HUES6 (cell line): Measurements from ENCODE around the gene CPT2.

ENCODE experiments used
- H3K27ac ChIP-seq: 2 replicates; pipeline ENCODE4 v1.7.0; 2013; ENCODE audit warnings: low read depth, mild to moderate bottlenecking, low read length, inconsistent platforms
- H3K27me3 ChIP-seq: 2 replicates; pipeline ENCODE4 v1.6.1; 2013; ENCODE audit warnings: low read length; ENCODE audit not compliant: control insufficient read depth, insufficient read depth
- H3K36me3 ChIP-seq: 2 replicates; pipeline ENCODE4 v1.6.1; 2013; ENCODE audit warnings: low read length; ENCODE audit not compliant: control insufficient read depth, insufficient read depth
- H3K4me1 ChIP-seq: 2 replicates; pipeline ENCODE4 v1.6.1; 2013; ENCODE audit warnings: low read length; ENCODE audit not compliant: control insufficient read depth, insufficient read depth
- H3K4me3 ChIP-seq: 2 replicates; pipeline ENCODE4 v1.5.1; 2013; ENCODE audit warnings: low read depth, low read length
- H3K9ac ChIP-seq: one replicate; pipeline ENCODE4 v1.6.1; 2013; ENCODE audit warnings: mild to moderate bottlenecking, low read length
- H3K9me3 ChIP-seq: 2 replicates; pipeline ENCODE4 v1.6.1; 2013; ENCODE audit warnings: low read depth, low read length; ENCODE audit not compliant: control insufficient read depth, insufficient read depth

Gene CPT2

DNA sequence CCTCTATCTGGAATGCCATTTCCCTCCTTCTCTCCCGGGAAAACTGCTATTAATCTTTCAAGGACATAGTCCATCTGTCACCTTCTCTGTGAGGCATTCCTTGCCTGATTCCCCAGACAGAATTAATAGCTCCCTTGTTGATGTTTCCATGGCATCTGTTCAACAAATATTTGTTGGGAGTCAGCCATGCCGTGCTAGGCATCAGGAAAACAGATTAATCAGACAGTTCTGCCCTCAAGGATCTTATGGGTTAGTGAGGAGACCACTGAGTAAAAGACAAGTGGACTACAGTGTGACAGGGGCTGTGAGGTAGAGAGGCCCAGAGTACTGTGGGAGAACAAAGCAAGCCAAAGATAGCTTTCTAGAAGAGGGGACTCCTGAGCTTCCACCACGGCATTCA lies 53.1 kb downstream of the CPT2 start:
- H3K4me1 ChIP-seq, result no peaks in the 10 kb centered on the region
- no peak overlapping the region for H3K4me3 ChIP-seq
- no peaks in the 10 kb centered on the region for H3K9me3 ChIP-seq
- H3K27me3 ChIP-seq, result no peaks in the 10 kb centered on the region
- peaks cover 97% of the 10 kb centered on the region for H3K36me3 ChIP-seq
- H3K27ac ChIP-seq, result no peak overlapping the region
- H3K9ac ChIP-seq, result no peak overlapping the region

DNA sequence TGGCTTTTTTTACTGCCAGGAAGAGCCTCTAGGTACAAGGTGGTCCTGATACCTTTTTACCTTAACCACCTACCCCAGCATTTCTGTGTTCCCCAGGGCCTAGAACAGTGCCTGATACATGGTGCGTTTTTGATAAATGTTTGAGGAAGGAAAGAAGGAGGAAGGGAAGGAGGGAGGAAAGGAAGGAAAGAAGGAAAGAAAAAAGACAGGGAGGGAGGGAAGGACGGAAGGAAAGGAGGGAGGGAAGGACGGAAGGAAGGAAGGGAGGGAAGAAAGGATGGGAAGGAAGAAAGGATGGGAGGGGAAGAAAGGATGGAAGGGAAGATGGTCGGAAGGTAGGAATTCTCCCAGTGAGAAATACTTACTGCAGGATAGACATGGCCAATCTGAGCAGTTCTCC lies 53.7 kb downstream of the CPT2 start:
- H3K27ac ChIP-seq, result no peak overlapping the region
- H3K27me3 ChIP-seq, result no peaks in the 10 kb centered on the region
- H3K4me1 ChIP-seq, result no peaks in the 10 kb centered on the region
- no peaks in the 10 kb centered on the region for H3K9me3 ChIP-seq
- H3K36me3 ChIP-seq, result peaks cover 97% of the 10 kb centered on the region
- H3K9ac ChIP-seq, result no peak overlapping the region
- H3K4me3 ChIP-seq, result no peak overlapping the region

DNA sequence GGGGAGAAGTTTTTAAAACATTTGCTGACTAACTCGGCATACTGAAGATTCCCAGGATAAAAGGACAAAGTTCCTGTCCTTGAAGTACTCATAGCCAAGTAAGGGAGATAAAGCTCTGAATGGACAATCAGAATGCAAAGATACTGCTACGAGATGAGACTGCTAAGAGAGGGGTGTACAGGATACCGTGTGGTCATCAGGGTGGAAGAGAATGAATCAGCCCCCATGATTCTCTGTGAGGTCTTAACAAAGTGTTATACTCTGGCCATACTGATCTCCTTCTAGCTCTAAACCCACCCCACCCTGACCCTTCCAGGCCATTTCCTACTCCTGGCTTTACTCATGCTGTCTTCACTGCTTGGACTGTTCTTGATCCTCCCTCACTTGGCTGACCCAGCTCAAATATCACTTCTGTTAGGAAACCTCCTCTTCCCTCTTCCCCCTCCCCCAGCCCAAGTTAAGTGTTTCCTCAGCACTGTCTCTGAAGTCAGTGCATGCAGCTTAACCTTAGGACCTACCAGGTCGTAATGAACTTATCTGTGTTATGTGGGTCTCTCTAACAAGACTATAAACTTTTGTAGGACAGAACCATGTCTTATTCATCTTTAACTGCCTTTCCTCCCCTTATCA lies 57.5 kb downstream of the CPT2 start:
- no peaks in the 10 kb centered on the region for H3K27me3 ChIP-seq
- no peaks in the 10 kb centered on the region for H3K4me1 ChIP-seq
- no peak overlapping the region for H3K27ac ChIP-seq
- H3K4me3 ChIP-seq, result no peak overlapping the region
- H3K36me3 ChIP-seq, result peaks cover 98% of the 10 kb centered on the region
- H3K9me3 ChIP-seq, result no peaks in the 10 kb centered on the region
- H3K9ac ChIP-seq, result no peak overlapping the region

DNA sequence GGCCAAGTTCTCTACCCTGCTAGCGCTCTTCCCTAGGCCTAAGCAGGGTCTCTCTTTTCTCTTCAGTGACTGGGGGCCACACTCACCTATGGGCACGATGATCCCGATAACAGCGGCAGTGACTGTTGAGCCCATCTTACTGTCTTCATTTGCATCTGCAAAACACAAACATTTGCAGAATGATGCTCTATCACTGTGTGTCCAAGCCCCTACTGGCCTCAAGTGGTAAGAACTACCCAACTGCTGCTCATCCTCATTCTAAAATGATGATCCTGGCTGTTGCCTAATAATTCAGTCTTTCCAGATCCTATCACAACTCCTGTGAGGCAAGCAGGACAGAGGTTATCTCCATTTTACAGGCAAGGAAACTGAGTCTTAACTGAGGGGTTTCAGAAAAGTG lies 58.4 kb downstream of the CPT2 start:
- Histone ChIP-seq H3K4me1 (no peaks in the 10 kb centered on the region), H3K36me3 (peaks cover 98% of the 10 kb centered on the region), H3K4me3 (no peak overlapping the region), H3K27me3 (no peaks in the 10 kb centered on the region), H3K27ac (no peak overlapping the region), H3K9ac (no peak overlapping the region), H3K9me3 (no peaks in the 10 kb centered on the region)

DNA sequence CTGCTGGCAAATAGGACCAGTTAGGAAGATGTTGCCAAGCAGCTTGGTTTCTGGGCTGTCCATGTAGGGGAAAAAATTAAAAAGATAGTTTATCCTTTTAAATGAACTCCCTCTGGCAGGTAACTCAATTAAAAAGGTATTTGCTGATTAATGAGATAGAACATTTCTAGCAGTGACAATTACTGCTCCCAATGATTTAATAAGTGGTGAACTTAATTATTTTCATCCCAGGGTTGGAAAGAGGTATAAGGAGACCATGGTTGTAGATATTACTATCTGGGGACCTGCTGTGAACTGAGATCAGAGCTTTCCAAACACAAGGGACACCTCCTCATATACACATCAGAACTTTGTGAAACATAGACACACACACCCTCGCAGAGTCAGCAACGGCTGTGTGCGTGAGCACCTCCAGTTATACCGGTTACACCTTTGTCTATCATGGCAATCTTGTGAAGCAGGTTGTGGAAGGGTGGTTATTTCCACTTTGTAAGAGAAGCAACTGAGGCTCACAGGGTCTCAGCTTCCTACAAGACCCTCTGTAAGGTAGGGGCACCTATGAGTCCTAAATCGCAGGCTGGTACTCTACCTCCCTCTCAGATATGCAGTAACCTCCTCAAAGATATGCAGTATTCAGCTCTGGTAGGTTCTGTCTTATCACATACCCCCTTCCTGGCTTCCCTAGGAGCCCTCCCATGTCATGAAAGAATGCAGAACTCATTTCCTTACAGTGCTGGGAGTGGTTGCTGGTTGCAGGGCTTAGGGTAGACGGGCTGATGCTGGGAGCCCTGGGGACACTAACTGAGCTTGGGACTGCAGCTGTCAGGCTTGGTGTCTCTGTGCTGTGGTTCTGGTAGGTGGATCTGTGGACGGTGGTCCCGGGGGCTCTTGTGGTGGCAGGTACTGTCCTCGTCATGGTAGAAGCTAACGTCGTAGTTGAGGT lies 60.2 kb downstream of the CPT2 start:
- Histone ChIP-seq H3K27me3 (no peaks in the 10 kb centered on the region), H3K36me3 (peaks cover 98% of the 10 kb centered on the region), H3K9ac (no peak overlapping the region), H3K27ac (no peak overlapping the region), H3K4me1 (no peaks in the 10 kb centered on the region), H3K9me3 (no peaks in the 10 kb centered on the region), H3K4me3 (no peak overlapping the region)

DNA sequence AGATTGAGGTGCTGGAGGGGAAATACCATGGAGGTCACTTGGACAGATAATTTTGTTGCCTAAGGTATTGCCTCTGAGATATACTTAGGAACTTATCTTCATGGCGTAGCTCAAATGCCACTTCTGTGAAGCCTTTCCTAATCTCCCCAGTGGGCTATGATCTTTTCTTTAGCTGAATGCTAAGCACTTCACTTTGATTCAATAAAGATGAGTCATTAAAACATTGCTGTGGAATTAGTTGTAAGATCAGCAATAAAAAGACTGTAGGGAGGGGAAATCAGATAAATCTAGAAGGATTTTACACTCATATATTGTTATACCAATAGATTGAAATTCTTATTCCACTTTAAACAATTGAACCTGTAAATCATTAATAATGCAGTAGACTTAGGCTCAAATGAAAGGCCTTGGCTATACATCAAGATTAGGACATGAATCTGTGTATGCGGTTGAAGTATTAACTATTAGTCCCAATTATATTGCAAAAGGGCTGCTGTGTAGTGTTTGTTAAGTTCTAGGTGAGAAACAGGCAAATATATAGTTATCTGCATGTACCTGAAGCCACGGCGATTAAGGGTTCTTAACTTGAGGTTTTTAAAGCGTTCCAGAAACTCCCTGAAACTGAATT lies 60.9 kb downstream of the CPT2 start:
- H3K27ac ChIP-seq, result no peak overlapping the region

DNA sequence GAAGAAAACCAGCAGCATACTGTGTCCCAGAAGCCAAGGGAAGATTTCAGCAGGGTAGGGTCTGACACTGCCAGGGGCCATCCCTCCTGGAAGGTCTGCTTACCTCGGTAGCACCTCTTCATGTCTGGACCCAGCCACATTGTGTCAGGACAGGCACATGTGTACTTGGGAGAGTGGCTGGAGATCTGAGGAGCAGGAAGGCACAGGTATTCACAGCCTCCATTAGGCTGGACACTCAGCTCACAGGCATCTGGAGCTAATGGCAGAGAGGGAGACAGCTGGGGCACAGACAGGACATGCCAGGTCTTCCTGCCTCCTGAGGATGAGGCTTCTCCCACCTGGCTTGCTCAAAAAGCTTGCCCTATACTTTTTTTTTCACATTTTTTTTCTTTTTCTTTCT lies 61.6 kb downstream of the CPT2 start:
- Histone ChIP-seq H3K27me3 (no peaks in the 10 kb centered on the region), H3K4me1 (no peaks in the 10 kb centered on the region), H3K36me3 (peaks cover 100% of the 10 kb centered on the region), H3K9me3 (no peaks in the 10 kb centered on the region), H3K9ac (no peak overlapping the region), H3K27ac (no peak overlapping the region), H3K4me3 (no peak overlapping the region)

More for the DNA sequence above, 60.9 kb downstream of the CPT2 start:
- Histone ChIP-seq H3K9ac (no peak overlapping the region), H3K4me3 (no peak overlapping the region), H3K4me1 (no peaks in the 10 kb centered on the region), H3K9me3 (no peaks in the 10 kb centered on the region), H3K36me3 (peaks cover 98% of the 10 kb centered on the region), H3K27me3 (no peaks in the 10 kb centered on the region)

DNA sequence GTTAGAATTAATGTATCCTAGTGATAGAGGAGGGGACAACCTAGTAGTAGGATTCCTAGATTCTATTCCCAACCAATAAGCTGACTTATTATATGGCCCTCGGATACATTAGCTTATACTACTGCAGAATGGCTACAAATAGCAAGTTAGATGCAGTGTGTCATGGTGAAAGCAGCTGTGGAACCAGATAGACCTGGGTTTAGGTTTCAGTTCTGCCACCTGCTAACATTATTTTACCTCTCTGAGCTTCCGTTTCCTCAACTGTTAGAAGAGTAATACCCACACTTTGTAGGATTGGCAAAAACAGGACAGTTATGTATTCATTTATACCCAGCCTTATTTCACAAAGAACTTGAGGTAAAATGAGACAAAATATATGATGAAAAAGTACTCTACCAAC lies 63.3 kb downstream of the CPT2 start:
- Histone ChIP-seq H3K4me1 (no peaks in the 10 kb centered on the region), H3K4me3 (no peak overlapping the region), H3K27ac (no peak overlapping the region), H3K36me3 (peaks cover 100% of the 10 kb centered on the region), H3K9me3 (no peaks in the 10 kb centered on the region), H3K27me3 (no peaks in the 10 kb centered on the region), H3K9ac (no peak overlapping the region)

DNA sequence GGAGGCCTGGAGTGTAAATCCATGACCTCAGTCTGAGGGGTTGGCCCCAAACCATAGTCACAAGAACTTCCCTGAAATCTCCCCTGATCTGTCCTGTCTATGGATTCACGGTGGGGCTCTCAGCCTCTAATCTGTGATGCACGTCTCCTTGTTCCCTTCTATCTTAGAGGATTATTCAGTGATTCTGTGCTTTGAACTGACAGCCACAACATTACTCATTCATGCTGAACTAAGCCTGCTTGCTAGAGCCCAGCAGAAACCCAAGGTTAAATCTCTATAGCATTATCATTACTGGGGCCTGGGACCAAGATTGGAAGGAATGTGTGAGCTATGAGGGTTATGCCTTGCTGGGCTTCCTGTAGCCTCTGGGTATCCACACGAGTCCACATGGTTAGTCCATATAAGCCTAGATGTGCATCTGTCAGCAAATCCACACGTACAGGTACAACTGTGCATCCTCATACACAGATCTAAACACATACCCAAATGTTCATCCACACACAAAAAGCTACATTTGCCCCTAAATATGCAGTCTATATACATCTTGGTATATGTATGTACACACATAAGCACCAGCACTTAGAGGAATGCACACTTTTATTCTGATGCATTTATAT lies 64.1 kb downstream of the CPT2 start:
- Histone ChIP-seq H3K27me3 (no peaks in the 10 kb centered on the region), H3K27ac (no peak overlapping the region), H3K36me3 (peaks cover 100% of the 10 kb centered on the region), H3K9ac (no peak overlapping the region), H3K4me1 (no peaks in the 10 kb centered on the region), H3K4me3 (no peak overlapping the region), H3K9me3 (no peaks in the 10 kb centered on the region)

DNA sequence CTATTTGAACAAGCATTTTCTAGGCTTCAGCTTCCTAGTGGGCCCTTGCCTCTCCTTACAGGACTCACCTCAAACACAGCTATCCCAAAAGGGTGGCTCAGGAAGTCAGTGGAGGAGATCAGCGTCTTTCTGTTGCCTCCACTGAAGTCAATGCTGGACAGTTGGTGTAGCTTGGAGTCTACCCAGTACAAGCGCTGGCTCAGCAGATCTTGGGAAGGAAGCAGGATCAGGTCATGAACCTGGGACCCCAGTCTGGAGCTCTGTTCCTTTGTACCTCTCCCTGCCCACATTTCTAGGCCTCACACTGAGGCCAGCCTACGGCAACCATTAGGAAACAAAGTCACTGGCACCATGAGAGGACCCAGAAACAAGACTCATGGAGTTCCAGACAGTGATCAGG lies 65.4 kb downstream of the CPT2 start:
- Histone ChIP-seq H3K27ac (no peak overlapping the region), H3K9me3 (no peaks in the 10 kb centered on the region), H3K27me3 (no peaks in the 10 kb centered on the region), H3K4me1 (no peaks in the 10 kb centered on the region), H3K4me3 (no peak overlapping the region), H3K36me3 (peaks cover 100% of the 10 kb centered on the region), H3K9ac (no peak overlapping the region)
